NCI-H2196 (cell line): ENCODE measurements around the gene RUFY2.
A peak's percentile ranks its signal among the peaks of the same experiment; 100 is the strongest.

Experiments used
- DNase-seq: peaks from one replicate; lab custom pipeline; 2025; ENCODE audit not compliant: unreplicated experiment; lab: John Stamatoyannopoulos, UW

RUFY2 gene

DNA sequence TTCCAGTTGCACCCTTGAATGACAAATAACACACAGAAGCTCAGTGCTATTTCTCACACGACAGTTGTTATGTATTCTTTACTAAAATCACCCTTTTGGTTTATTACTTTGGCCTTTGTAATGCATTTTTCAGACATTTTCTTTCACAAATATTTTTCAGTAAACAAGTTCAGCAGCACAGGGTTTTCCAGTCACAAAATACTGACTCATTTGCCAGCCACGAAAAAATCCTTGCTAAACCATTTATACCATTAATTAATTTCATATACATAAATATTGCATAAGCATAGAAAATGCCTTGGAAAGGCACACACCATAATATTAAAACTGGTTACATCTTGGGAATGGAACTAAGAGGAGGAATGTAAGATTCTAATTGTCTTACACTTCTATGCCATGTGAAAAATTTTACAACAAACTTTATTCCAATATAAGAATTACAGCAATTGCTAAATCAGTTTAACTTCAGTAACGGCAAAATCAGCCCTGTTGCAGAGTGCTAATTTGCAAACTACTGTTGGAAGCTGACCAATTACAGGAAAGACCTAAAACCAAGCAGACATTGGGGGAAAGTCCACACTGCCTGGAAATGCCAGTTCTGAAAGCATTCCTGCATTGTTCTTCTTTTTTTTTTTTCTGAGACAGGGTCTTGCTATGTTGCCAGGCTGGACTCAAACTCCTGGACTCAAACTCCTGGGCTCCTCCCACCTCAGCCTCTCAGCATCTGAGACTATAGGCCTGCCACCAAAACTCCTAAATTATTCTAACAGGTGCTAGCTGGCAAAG, 42.8 kb downstream of the RUFY2 start:
- no peak for DNase-seq

DNA sequence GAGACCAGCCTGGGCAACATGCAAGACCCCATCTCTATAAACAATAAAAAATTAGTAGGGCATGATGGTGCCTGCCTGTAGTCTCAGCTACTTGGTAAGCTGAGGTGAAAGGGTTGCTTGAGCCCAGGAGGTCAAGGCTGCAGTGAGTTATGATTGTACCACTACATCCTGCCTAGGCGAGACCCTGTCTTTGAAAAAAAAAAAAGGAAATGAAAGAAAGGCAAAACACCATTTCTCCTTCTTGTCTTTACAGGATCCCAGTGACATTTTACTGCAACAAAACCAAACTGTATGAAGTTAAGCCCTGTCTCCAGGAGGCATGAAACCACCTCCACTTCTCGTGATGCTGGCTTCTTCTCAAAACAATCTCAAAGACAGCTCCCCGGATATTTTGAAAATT, 44.5 kb downstream of the RUFY2 start:
- no peak for DNase-seq

DNA sequence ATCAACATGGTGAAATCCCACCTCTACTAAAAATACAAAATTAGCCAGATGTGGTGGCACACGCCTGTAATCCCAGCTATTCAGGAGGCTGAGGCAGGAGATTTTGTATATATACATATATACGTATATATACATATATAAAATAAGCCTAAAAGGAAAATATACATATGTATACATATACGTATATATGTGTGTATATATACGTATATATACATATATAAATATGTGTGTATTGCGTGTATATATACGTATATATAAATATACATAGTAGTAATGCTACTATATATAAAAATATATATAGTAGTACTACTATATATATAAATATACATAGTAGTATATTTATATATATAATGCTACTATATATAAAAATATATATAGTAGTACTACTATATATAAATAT, 47.9 kb downstream of the RUFY2 start:
- DNase-seq = no peak

DNA sequence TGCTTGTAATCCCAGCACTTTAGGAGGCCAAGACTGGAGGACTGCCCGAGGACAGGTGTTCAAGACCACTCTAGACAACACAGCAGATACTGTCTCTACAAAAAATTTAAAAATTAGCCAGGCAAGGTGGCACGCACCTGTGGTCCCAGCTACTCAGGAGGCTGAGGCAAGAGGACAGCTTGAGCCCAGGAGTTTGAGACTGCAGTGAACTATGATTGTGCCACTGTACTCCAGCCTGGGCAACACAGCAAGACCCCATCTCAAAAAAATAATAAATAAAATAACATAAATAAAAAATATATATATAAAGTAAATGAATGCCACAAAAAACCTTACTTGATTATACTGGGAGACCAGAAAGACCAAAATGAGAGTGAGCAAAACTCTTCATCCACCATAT, 53.5 kb downstream of the RUFY2 start:
- no peak for DNase-seq

DNA sequence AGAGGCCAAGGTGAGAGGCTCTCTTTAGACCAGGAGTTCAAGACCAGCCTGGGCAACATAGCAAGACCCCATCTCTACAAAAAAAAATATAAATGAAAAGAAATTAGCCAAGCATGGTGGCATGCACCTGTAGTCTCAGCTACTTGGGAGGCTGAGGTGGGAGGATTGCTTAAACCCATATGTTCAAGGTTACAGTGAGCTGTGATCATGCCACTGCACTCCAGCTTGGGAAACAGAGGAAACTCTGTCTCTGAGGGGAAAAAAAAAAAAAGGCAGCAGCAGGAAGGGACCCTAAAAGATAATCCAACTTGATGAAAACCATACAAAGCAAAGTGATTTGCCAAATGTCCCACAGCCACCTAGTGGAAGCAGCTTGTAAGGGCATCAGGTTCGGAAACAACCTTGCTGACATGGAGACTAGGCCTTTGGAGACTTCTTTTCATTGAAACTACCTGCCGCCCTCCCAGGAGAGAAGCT, 58.8 kb downstream of the RUFY2 start:
- DNase-seq = peak; percentile 23

DNA sequence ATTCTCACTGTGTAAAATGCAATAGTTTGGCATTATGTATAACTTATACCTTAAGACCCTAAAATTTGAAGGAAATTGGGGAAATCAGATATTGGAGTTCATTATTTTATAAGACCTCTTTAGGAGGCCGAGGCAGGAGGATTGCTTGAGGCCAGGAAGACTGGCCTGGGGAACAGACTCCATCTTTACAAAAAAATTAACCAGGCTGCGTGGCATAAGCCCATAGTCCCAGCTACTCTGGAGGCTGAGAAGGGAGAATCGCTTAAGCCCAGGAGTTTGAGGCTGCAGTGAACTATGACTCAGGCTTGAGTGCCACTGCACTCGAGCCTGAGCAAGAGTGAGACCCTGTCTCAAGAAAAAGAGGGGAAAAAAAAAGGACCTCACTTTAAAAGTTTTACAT, 60.3 kb downstream of the RUFY2 start:
- DNase-seq = no peak

DNA sequence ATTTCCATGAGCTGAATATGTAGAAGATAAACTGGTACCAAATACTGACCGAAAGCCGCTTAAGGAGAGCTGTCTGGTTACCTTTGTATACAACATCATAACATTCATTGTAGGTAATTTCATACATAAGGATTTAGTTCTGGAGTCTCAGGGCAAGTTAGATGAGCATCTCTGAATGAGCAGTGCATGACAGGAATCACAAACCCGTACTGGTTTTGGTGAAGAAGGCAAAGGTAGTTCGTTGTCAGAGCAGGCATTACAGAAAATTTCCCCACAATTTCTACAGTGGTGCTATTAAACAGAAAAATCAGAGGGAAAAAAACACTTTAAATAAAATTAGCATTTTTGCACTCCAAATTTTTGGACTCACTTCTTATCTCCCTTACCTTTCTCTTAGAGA, 61.5 kb downstream of the RUFY2 start:
- DNase-seq = no peak

DNA sequence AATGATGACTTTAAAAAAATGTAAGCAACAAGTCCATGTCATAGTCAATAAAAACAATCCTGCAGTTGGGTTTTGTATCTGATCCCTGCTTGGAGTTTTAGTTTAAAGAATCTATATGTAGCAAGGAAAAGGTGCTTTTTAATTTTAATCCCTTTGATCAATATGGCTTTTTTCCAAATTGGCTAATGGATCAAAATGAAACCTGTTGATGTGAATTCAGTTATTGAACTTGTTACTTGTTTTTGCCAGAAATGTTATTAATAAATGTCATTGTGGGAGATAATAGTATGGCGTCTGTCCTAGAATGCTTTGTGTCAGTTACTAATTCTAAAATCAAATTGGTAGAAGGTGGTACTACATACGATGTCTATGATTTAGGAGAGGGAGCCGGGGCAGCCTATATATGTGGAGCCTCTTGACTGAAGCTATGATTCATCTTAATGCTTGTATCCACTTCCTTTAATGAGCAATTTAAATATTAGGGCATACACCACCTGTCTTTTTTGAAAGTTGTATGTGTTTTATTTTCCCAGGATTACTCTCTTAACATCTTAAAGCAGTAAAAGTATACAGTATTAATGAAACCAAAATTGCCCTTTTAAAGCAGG, 64.1 kb downstream of the RUFY2 start:
- DNase-seq = no peak

DNA sequence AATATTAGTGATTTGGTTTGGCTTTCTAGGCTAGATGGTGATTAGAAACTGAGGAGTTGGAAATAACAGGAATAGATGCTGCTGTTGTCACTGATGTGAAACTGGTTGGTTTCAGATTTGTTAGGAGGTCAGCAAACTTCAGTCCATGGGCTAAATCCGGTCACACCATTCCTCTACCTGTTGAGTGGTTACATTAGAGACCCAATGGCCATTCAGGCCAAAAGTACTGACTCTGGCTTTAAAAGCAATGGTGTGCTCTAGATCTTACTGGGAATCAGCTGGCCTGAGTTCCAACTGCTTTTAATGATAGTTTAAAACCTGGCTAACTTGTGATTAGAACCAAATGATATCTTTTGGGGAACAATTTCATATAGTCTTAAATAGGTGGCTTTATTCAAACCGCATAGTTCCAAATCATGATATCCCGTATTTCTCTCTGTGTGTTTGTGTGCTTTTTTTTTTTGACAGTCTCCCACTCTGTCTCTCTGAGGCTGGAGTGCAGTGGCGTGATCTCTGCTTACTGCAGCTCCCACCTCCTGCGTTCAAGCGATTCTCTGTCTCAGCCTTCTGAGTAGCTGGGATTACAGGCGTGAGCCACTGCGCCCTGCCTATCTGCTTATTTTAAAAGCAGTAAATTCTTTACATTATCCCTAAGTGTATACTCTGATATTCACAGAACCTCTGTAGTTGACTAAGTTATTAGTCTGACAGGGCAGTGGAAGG, 66.6 kb downstream of the RUFY2 start:
- no peak for DNase-seq

DNA sequence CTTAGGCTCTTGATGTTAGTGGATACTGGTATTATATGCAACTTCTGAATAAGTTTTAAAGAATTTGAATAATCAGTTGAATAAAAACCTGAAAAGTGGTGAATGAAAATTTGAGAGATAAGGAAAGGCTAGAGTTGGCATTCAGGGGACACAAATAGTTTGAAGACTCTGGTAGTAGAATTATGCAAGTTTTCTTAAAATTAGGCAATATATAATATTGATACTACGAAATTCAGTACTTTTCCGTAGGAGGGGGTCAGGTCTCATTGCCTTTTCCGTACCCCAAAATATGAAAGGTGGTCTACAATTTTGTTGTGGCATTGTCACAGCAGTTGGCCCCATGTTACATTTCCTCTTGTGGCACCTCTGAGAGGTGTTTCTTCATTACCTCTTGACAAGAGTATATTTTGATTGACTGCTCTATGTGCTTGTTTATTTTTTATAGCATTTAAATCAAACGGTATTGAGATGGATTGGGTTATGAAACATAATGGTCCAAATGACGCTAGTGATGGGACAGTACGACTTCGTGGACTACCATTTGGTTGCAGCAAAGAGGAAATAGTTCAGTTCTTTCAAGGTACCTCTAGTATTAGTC, 70.2 kb downstream of the RUFY2 start:
- no peak for DNase-seq

DNA sequence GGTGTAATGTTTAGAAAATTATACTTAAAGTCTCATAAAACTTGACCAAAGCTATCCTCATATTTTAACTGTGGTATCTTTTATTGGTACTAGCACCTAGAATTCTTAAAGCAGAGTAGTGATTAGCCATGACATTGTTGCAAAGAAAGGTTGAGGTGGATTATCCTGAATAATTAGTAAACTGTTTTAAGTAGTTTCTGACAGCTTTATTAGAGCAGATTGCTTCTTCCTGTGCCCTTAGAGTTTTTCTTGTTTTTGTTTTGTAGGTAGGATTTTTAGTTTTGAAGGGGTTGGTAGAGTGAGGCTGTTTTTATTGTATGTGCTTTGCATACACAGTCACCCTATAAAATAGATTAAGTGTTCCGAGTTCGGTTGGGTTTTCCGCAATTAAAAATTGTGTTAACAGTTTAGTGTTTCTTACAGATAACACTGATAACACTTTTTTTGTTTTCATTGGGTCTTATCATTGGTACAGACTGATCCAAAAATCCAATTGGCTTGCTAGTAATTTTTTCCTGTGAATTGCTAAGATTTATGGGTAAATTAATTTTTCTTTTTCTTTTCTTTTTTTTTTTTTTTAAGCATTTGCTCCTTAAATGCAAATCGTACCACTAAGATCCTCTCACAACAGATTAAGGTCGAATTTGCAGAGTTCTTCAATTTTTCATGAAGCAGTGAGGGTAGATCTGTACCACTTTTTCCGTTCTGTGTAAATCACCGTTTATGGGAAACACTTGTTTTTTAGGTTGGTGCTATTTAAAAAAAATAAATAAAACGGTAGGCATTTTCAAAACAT, 72.2 kb downstream of the RUFY2 start:
- no peak for DNase-seq

DNA sequence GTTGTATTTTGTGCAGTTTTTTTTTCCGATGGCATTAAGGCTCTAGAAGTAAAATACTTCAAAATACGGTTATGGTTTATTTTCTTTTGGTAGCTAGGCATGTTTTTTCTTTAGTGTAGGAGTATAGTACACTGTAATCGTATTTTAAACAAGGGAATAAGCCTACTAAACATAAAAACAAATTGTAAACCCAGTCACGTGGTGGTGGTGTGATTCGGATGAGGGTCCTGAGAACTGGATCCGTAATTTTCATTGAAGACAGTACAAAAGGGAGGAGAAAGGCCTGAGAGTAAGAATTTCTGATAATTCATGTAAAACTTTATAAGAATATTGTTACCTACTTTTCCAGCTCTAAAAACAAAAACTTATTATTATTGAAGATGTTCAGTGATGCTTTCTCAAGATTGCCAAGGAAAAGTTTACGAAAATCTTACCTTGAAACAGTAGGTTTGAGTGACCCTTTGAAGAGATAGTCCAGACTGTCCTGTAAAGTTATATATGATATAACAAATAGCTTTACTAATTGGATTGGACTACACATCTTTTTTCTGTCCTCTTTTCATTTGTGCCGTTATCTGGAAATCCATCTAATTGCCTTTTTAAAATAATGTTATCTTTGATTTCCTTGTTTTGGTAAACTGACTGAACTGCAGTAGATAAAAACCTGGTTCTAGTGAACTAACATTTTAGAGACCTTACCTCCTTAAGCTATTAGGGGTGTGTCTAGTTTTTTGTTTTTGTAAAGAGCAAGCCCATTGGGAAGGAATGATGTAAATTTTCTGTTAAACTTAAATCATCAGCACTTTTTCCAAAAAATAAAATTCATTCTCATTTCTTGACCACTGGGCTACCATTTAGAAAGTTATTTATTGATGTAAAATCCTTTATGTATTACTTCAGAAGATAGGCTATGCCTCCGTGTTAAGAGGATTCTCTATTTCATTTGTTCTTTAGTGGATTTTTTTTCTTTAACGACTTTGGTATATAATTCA, 73.3 kb downstream of the RUFY2 start:
- DNase-seq = no peak

DNA sequence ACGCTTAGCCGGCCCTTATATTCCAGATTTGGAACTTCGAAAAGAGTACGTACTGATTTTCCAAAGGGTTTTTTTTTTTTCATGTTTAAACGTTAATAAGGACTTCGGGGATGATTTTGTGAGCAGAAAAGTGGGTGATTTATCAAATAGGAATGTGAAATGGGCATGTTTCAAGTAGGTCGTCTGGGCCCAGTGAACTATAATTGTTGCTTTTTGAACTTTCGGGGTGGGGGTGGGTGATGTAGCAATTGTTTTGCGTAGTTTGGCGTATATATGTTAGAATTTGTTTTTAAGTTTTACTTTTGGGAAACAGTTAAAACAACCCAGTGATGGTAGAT, 74.0 kb downstream of the RUFY2 start:
- DNase-seq = no peak

DNA sequence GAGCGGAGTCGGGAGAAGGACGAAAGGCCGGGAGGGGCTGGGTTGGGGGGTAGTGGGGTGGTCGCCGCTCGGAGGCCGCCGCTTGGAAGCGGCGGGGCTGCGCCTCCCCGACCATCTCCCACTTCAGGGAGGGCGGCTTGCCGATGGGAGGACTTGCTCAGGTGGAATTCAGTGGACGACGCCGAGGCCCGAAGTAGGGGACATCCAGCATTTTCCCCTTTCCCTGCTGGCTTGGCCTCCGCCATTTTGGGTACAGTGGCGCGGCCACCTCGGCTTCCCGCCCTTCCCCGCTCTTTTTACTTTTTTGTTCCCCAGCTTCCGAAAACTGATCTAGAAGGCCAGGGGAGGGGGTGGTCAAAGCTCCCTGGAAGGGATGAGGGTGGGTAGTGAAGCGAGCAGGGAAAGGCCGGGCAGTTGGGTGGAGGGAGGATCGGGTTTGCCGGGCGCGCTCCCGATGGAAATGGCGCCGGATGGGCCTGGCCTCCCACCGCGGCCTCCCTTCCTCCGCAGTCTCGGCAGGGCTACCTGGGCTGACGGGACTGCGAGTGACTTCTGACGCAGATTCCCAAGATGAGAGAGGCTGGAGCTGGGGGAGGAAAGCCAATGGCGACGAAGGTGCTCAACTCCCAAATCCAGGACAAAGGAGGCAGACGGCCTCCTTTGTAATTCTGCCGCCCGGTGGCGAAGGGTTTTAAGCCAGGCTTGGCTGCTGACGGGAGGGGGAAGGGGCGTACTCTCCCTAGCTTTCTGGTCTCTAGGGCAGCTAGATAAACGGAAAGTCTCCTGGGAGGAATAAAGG, 74.6 kb downstream of the RUFY2 start, which contains the start of gene PBLD:
Gene PBLD, minus strand, starts transcription at position 670 of the 799 bp plus-strand sequence. CDS start 26,084 bp downstream, outside the sequence.
- DNase-seq = peak; percentile 57

DNA sequence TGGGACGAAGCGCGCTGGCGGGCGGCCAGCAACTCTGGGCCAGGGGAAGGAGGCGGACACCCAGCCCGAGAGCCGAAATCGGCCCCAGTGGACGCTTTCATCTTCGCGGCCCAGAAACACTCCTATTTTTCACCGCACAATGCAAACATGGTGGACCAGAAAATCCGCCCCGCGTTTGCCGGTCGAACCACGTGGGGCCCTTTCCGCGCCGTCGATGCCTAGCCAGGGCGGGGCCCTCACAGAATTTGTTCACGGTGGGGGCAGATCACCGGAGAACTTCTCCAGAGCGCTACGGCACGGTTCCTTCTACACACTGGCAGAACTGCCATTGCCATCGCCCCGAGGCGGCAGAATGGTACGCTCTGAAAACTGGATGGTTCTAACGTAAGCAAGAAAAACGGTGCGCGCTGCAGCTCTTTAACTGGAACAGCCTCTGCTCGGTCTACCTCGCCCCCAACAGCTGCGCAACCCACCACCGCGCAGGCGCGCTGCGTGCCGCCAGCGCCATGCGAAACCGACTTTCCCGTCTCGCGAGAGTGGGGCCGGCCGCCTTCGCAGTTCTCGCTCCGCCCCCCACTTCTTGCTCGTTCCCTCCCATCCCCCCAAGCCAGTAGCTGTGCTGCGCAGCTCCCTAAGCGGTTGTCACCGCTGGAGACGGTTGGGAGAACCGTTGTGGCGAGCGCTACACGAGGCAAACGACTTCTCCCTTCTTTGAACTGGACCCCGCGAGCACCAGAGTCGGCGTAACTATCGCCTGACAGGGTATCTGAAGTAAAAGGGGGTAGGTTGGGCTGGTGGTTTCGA, 75.4 kb downstream of the RUFY2 start, which contains the start of gene HNRNPH3:
Gene HNRNPH3, plus strand, starts transcription at position 610 of the 804 bp plus-strand sequence. CDS start 5,158 bp downstream, outside the sequence.
- peak; percentile 88 for DNase-seq

DNA sequence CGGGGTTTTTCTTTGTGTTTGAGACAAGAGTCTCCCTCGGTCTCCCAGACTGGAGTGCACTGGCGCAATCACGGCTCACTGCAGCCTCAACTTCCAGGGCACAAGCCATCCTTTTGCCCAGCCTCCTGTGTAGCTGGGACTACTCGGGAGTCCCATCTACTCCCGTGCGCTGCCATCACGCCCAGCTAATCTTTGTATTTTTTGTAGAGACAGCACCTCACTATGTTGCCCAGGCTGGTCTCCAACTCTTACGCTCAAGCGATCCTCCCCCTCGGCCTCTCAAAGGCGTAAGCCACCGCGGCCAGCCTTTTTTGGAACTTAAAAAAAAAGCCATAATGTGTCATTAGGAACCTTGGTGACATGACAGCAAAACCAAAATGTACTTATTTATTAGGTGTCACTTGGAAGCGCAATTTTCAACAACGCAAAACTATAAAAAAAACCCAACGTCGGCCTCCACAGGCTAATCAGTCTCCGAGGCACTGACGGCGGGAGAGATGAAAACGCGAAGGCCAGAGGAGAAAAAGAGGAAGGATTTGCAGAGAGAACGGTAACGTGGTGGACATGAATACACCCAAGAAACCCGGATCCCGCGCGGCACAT, 76.1 kb downstream of the RUFY2 start:
- no peak for DNase-seq

DNA sequence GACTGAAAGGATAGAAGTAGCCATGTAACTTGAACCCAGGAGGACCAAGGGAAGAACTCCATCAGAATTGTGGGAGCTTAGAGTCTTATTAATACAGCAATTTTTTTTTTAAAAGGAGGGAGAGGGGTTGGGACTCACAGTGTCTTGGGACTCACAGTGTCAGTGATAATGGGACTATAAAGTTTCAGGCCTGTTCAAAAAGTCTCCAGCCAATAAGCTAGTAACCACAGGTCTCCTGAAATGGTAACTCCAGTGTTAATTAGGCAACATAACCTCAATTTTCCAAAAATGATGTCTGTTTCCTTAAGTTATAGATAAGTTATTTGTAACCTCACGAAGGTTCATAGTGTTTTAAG, 77.6 kb downstream of the RUFY2 start:
- DNase-seq = no peak
